Body of pancreas (tissue), 4 donors: ENCODE data around the gene IQSEC1. TPM values are rescaled to one million over a fixed set of nuclear protein-coding genes. Genes with fewer than 3 reads are reported as not detected.

Experiments
- ATAC-seq: fragments of 150-250 bp; one replicate; pipeline ENCODE4 v1.9.1; 2016
- DNase-seq, 4 donors: peaks; one replicate each; pipeline ENCODE4 v3.0.0-alpha.2; 2019
- H3K27ac ChIP-seq, 4 donors: fragments of 200-600 bp; sonication (generic); 1 replicate in 3 of 4; 2 replicates in 1 of 4; pipeline versions ENCODE4 v1.5.1 to v1.6.1; 2016 to 2019; ENCODE audit warnings: mild to moderate bottlenecking in 1 of 4, mixed read lengths in 1 of 4, moderate library complexity in 1 of 4
- H3K27me3 ChIP-seq, 2 donors: fragments of 200-600 bp; sonication (generic); one replicate each; pipeline ENCODE4 v1.6.0; 2016; ENCODE audit warnings: mild to moderate bottlenecking in 1 of 2
- H3K36me3 ChIP-seq, 2 donors: fragments of 200-600 bp; sonication (generic); replicated peaks in 1 of 2; 2 replicates each; pipeline ENCODE4 v1.5.1; 2016; ENCODE audit warnings: low read depth in 2 of 2; ENCODE audit not compliant: insufficient read depth in 1 of 2
- H3K4me1 ChIP-seq: fragments of 200-600 bp; sonication (generic); one replicate; pipeline ENCODE4 v1.6.0; 2016
- H3K4me3 ChIP-seq, 2 donors: fragments of 200-600 bp; sonication (generic); 1 replicate in 1 of 2; 2 replicates in 1 of 2; pipeline ENCODE4 v1.5.1; 2016 to 2019
- H3K9me3 ChIP-seq, 3 donors: fragments of 200-600 bp; sonication (generic); 1 replicate in 2 of 3; 2 replicates in 1 of 3; pipeline ENCODE4 v1.5.1; 2016
- CTCF ChIP-seq, 7 experiments: fragments of 450-650 bp in 4 of 7; fragments of 200-600 bp in 3 of 7; sonication (generic) in 3 of 7; IDR thresholded peaks; one replicate each; pipeline ENCODE4 v1.5.1; 2016 to 2019; ENCODE audit warnings: antibody characterized with exemption in 7 of 7
- POLR2A ChIP-seq, 3 donors: fragments of 450-650 bp; IDR thresholded peaks; one replicate each; pipeline ENCODE4 v1.6.1; 2016; ENCODE audit warnings: antibody characterized with exemption in 3 of 3, mild to moderate bottlenecking in 2 of 3
- WGBS, 2 donors: methylation state at CpG; one replicate each; pipeline ENCODE4 v1.1.5; 2017; 5-methylcytosine and 5-hydroxymethylcytosine counted together
- intact Hi-C: fragments of 100-400 bp; cut with DNase I; formaldehyde crosslinking; loops from one replicate; pipeline ENCODE4 v1.15.1; 2023
- total RNA-seq, 2 donors: library from RNA; depleted of rRNA; stranded (reverse); fragments of >200 nt; gene quantifications; one replicate each; pipeline ENCODE4 v1.1.0, GENCODE V29; 2016

IQSEC1 gene
- total RNA-seq, 2 donors from 2014 or later, result 29.6 to 42.2 TPM

GRCh38 chr3:12981306-12982275, 91.6 kb downstream of the IQSEC1 start:
- no peak for TF ChIP-seq CTCF (IDR thresholded peaks at IDR 0.05)
- TF ChIP-seq POLR2A (IDR thresholded peaks at IDR 0.05), result no peak
- Histone ChIP-seq H3K27ac (no peak overlapping the region), H3K4me3 (no peak overlapping the region), H3K4me1 (peaks cover 22% of the 10 kb centered on the region), H3K9me3 (no peaks in the 10 kb centered on the region), H3K36me3 (no peaks in the 10 kb centered on the region), H3K27me3 (no peaks in the 10 kb centered on the region)
- intact Hi-C loops, result no loop called here
- ATAC-seq (no peak), DNase-seq (no peak)
- WGBS, 2 donors, result 84 to 88% methylated on average over 11 to 13 of the region's 13 CpGs

GRCh38 chr3:12980596-12981290, 92.5 kb downstream of the IQSEC1 start:
- intact Hi-C loops, result no loop called here
- no peak overlapping the region for H3K4me3 ChIP-seq
- WGBS, 2 donors, result 82 to 83% methylated on average over 10 of the region's 10 CpGs
- TF ChIP-seq POLR2A (IDR thresholded peaks at IDR 0.05), result no peak
- TF ChIP-seq CTCF (IDR thresholded peaks at IDR 0.05), result no peak
- peaks cover 14% of the 10 kb centered on the region for H3K4me1 ChIP-seq
- no peak overlapping the region for H3K27ac ChIP-seq
- no peaks in the 10 kb centered on the region for H3K9me3 ChIP-seq
- no peaks in the 10 kb centered on the region for H3K36me3 ChIP-seq
- DNase-seq (no peak), ATAC-seq (no peak)
- H3K27me3 ChIP-seq, result no peaks in the 10 kb centered on the region

- intact Hi-C loops, result no loop called here
- 90 to 100% methylated on average over 3 to 4 of the region's 4 CpGs for WGBS, 2 donors
Observed at GRCh38 chr3:12979947-12980487, 93.2 kb downstream of the IQSEC1 start.

More at GRCh38 chr3:12979947-12980487, 93.2 kb downstream of the IQSEC1 start:
- DNase-seq (no peak), ATAC-seq (no peak)
- Histone ChIP-seq H3K36me3 (no peaks in the 10 kb centered on the region), H3K4me3 (no peak overlapping the region), H3K27me3 (no peaks in the 10 kb centered on the region), H3K27ac (no peak overlapping the region), H3K9me3 (no peaks in the 10 kb centered on the region), H3K4me1 (peaks cover 9% of the 10 kb centered on the region)
- TF ChIP-seq CTCF (IDR thresholded peaks at IDR 0.05) (no peak), POLR2A (IDR thresholded peaks at IDR 0.05) (no peak)
